H1 (cell line): ENCODE data around the gene FAM200B. TPM values are rescaled to one million over a fixed set of nuclear protein-coding genes. Genes with fewer than 3 reads are reported as not detected.

Experiments
- CTCF ChIA-PET: fragments of 300-600 bp; sonication (Branson Sonifier 250); formaldehyde crosslinking; loops from one replicate; lab custom pipeline; 2021; ENCODE audit not compliant: partially characterized antibody; lab: Charles Lee
- POLR2A ChIA-PET: fragments of 300-600 bp; sonication (Branson Sonifier 250); formaldehyde crosslinking; loops from one replicate; lab custom pipeline; 2021; ENCODE audit warnings: inconsistent platforms; ENCODE audit not compliant: partially characterized antibody; lab: Charles Lee
- DNase-seq, 2 experiments: peaks; one replicate each; pipeline versions ENCODE4 v3.0.0 to v3.0.0-alpha.2; 2010 to 2022; ENCODE audit warnings: low spot score in 2 of 2, low read depth in 1 of 2, mixed read lengths in 1 of 2
- FAIRE-seq: peaks from 2 replicates; lab custom pipeline; 2011; peaks lifted over from hg19 to GRCh38; lab: Jason Lieb, UNC
- H2AFZ ChIP-seq: 2 replicates; pipeline ENCODE4 v1.8.1; 2012; ENCODE audit warnings: low read length, inconsistent platforms
- H2AK5ac ChIP-seq: 2 replicates; pipeline ENCODE4 v1.6.1; 2013; ENCODE audit warnings: low read depth, low read length
- H2BK120ac ChIP-seq: replicated peaks from 2 replicates; pipeline ENCODE3; 2013; ENCODE audit warnings: low read depth, low read length, inconsistent platforms
- H2BK12ac ChIP-seq: 2 replicates; pipeline ENCODE4 v1.6.1; 2013; ENCODE audit warnings: low read depth, low read length
- H2BK15ac ChIP-seq: 2 replicates; pipeline ENCODE4 v1.6.1; 2013; ENCODE audit warnings: low read length
- H2BK20ac ChIP-seq: 2 replicates; pipeline ENCODE4 v1.6.1; 2013; ENCODE audit warnings: low read length
- H2BK5ac ChIP-seq: 2 replicates; pipeline ENCODE4 v1.6.1; 2013; ENCODE audit warnings: low read depth, low read length
- H3K14ac ChIP-seq: 2 replicates; pipeline ENCODE4 v1.6.1; 2013; ENCODE audit warnings: inconsistent platforms; ENCODE audit not compliant: insufficient read length
- H3K18ac ChIP-seq: 2 replicates; pipeline ENCODE4 v1.6.1; 2013; ENCODE audit warnings: low read length; ENCODE audit errors: extremely low read depth
- H3K23ac ChIP-seq: 2 replicates; pipeline ENCODE4 v1.6.1; 2013; ENCODE audit warnings: inconsistent platforms; ENCODE audit not compliant: insufficient read length
- H3K23me2 ChIP-seq: 2 replicates; pipeline ENCODE4 v1.6.1; 2013; ENCODE audit warnings: low read depth, low read length
- H3K27ac ChIP-seq: 2 replicates; pipeline ENCODE4 v1.6.1; 2011; ENCODE audit warnings: low read depth, low read length, inconsistent platforms
- H3K27me3 ChIP-seq, 4 experiments: replicated peaks in 1 of 4; 1 replicate in 1 of 4; 2 replicates in 3 of 4; pipeline versions ENCODE4 v1.6.1 to v1.8.1; 2011 to 2013; ENCODE audit warnings: low read length in 3 of 4, mild to moderate bottlenecking in 3 of 4, inconsistent platforms in 2 of 4, mixed read lengths in 2 of 4, moderate library complexity in 1 of 4; ENCODE audit not compliant: control insufficient read depth in 3 of 4, insufficient read depth in 3 of 4; ENCODE audit errors: extremely low read depth in 1 of 4
- H3K36me3 ChIP-seq, 4 experiments: 2 replicates each; pipeline versions ENCODE4 v1.6.1 to v1.8.1; 2011 to 2013; ENCODE audit warnings: mild to moderate bottlenecking in 4 of 4, low read length in 3 of 4, moderate library complexity in 2 of 4, control low read depth in 1 of 4, inconsistent platforms in 1 of 4; ENCODE audit not compliant: insufficient read depth in 4 of 4, control insufficient read depth in 2 of 4
- H3K4ac ChIP-seq: replicated peaks from 2 replicates; pipeline ENCODE3; 2013; ENCODE audit warnings: low read length, low read depth, mixed read lengths, inconsistent platforms; ENCODE audit not compliant: insufficient read length
- H3K4me1 ChIP-seq, 4 experiments: replicated peaks in 1 of 4; 1 replicate in 1 of 4; 2 replicates in 3 of 4; pipeline versions ENCODE4 v1.6.1 to v1.8.1; 2011 to 2013; ENCODE audit warnings: low read length in 3 of 4, inconsistent platforms in 2 of 4, mixed read lengths in 1 of 4; ENCODE audit not compliant: insufficient read depth in 4 of 4, control insufficient read depth in 3 of 4
- H3K4me2 ChIP-seq, 2 experiments: 2 replicates each; pipeline versions ENCODE4 v1.6.1 to v1.8.1; 2011 to 2013; ENCODE audit warnings: low read depth in 2 of 2, low read length in 2 of 2, control low read depth in 1 of 2, inconsistent platforms in 1 of 2, mild to moderate bottlenecking in 1 of 2; ENCODE audit not compliant: insufficient read depth in 1 of 2
- H3K4me3 ChIP-seq, 4 experiments: fragments of 200-600, 300-600 bp in 1 of 4; sonication (generic), shearing (Covaris generic), sonication (Bioruptor Twin) in 1 of 4; 2 replicates each; pipeline versions ENCODE4 v1.5.1 to v1.8.1; 2011 to 2016; ENCODE audit warnings: low read length in 4 of 4, low read depth in 3 of 4, control low read depth in 2 of 4, inconsistent platforms in 2 of 4, mild to moderate bottlenecking in 2 of 4, mixed read lengths in 1 of 4, moderate library complexity in 1 of 4; ENCODE audit not compliant: insufficient read depth in 2 of 4; ENCODE audit errors: extremely low read depth in 1 of 4
- H3K56ac ChIP-seq: replicated peaks from 2 replicates; pipeline ENCODE3; 2013; ENCODE audit warnings: low read depth, mild to moderate bottlenecking, mixed read lengths, low read length, inconsistent platforms; ENCODE audit not compliant: insufficient read length
- H3K79me1 ChIP-seq: 2 replicates; pipeline ENCODE4 v1.6.1; 2013; ENCODE audit warnings: low read depth, low read length, control low read depth
- H3K79me2 ChIP-seq, 2 experiments: 2 replicates each; pipeline versions ENCODE4 v1.6.1 to v1.8.1; 2012 to 2013; ENCODE audit warnings: low read length in 2 of 2, mild to moderate bottlenecking in 2 of 2, inconsistent platforms in 1 of 2; ENCODE audit not compliant: insufficient read depth in 2 of 2, control insufficient read depth in 1 of 2
- H3K9ac ChIP-seq, 4 experiments: replicated peaks in 1 of 4; 1 replicate in 1 of 4; 2 replicates in 3 of 4; pipeline versions ENCODE4 v1.6.1 to v1.8.1; 2011 to 2013; ENCODE audit warnings: low read depth in 3 of 4, low read length in 3 of 4, control low read depth in 2 of 4, mild to moderate bottlenecking in 2 of 4, moderate library complexity in 2 of 4, inconsistent platforms in 1 of 4; ENCODE audit errors: extremely low read depth in 1 of 4
- H3K9me3 ChIP-seq, 2 experiments: 2 replicates each; pipeline versions ENCODE4 v1.6.1 to v1.8.1; 2012 to 2013; ENCODE audit warnings: mild to moderate bottlenecking in 2 of 2, moderate library complexity in 2 of 2, control low read depth in 1 of 2, inconsistent platforms in 1 of 2, low read depth in 1 of 2, low read length in 1 of 2, mixed read lengths in 1 of 2; ENCODE audit not compliant: insufficient read depth in 2 of 2
- H4K20me1 ChIP-seq, 2 experiments: replicated peaks in 1 of 2; 2 replicates each; pipeline versions ENCODE3 to v1.8.1; 2011 to 2013; ENCODE audit warnings: inconsistent platforms in 2 of 2, low read length in 2 of 2, mild to moderate bottlenecking in 1 of 2; ENCODE audit not compliant: insufficient read depth in 2 of 2, control insufficient read depth in 1 of 2
- H4K5ac ChIP-seq: 2 replicates; pipeline ENCODE4 v1.6.1; 2013; ENCODE audit warnings: low read length, low read depth, mixed read lengths, inconsistent platforms; ENCODE audit not compliant: insufficient read length
- H4K8ac ChIP-seq: 2 replicates; pipeline ENCODE4 v1.8.0; 2013; ENCODE audit warnings: mild to moderate bottlenecking, moderate library complexity, low read length, inconsistent platforms; ENCODE audit not compliant: insufficient read depth; ENCODE audit errors: extremely low read depth
- H4K91ac ChIP-seq: replicated peaks from 2 replicates; pipeline ENCODE3; 2013; ENCODE audit warnings: low read length, mixed read lengths, inconsistent platforms; ENCODE audit not compliant: insufficient read length
- ASH2L ChIP-seq: fragments of 200-600, 300-600 bp; sonication (generic); IDR thresholded peaks from one replicate; pipeline ENCODE4 v1.7.1; 2017; ENCODE audit warnings: low read length
- BACH1 ChIP-seq: IDR thresholded peaks from 2 replicates; pipeline ENCODE4 v1.6.1; 2012; ENCODE audit warnings: low read length, improper control_type of control experiment
- CEBPB ChIP-seq: IDR thresholded peaks from 2 replicates; pipeline ENCODE4 v1.6.1; 2012; ENCODE audit warnings: low read depth, low read length
- CHD1 ChIP-seq: IDR thresholded peaks from 2 replicates; pipeline ENCODE4 v1.6.1; 2012; ENCODE audit warnings: low read depth, low read length, improper control_type of control experiment
- GTF2F1 ChIP-seq: IDR thresholded peaks from 2 replicates; pipeline ENCODE4 v1.6.1; 2012; ENCODE audit warnings: low read depth, low read length, improper control_type of control experiment, borderline replicate concordance
- HDAC6 ChIP-seq: IDR thresholded peaks from one replicate; pipeline ENCODE4 v1.7.1; 2012; ENCODE audit warnings: low read depth, mild to moderate bottlenecking, inconsistent platforms, low read length, moderate library complexity
- KDM4A ChIP-seq: IDR thresholded peaks from one replicate; pipeline ENCODE4 v1.7.1; 2012; ENCODE audit warnings: low read depth, mild to moderate bottlenecking, moderate library complexity, low read length, inconsistent platforms; ENCODE audit not compliant: severe bottlenecking
- PHF8 ChIP-seq: fragments of 200-600 bp; sonication (generic); conservative IDR thresholded peaks from 2 replicates; pipeline ENCODE4 v1.7.1; 2012; ENCODE audit warnings: low read depth, mild to moderate bottlenecking, inconsistent platforms, low read length, moderate library complexity
- POU5F1 ChIP-seq: IDR thresholded peaks from 2 replicates; pipeline ENCODE4 v1.6.1; 2011; ENCODE audit warnings: low read depth, mild to moderate bottlenecking, low read length, moderate library complexity
- SP1 ChIP-seq: IDR thresholded peaks from 2 replicates; pipeline ENCODE4 v1.6.1; 2011; ENCODE audit warnings: low read depth, low read length
- SRF ChIP-seq: IDR thresholded peaks from 2 replicates; pipeline ENCODE4 v1.6.1; 2011; ENCODE audit warnings: mild to moderate bottlenecking, low read depth, low read length, moderate library complexity
- TEAD4 ChIP-seq: IDR thresholded peaks from 2 replicates; pipeline ENCODE4 v1.6.1; 2012; ENCODE audit warnings: low read depth, low read length, inconsistent platforms, mixed read lengths
- WGBS, 2 experiments: shearing (Covaris generic) in 1 of 2; methylation state at CpG; one replicate each; pipeline versions ENCODE4 v1.1.6 to v1.1.7; 2013 to 2015; ENCODE audit warnings: low lambda C conversion rate in 2 of 2, mixed read lengths in 2 of 2, inconsistent platforms in 1 of 2, low coverage in 1 of 2, missing lambda C conversion rate in 1 of 2; ENCODE audit not compliant: insufficient replicate concordance in 2 of 2, insufficient coverage in 1 of 2, insufficient read length in 1 of 2; ENCODE audit errors: extremely low coverage in 1 of 2, missing lambda C conversion rate in 1 of 2; 5-methylcytosine and 5-hydroxymethylcytosine counted together
- polyA plus RNA-seq, 7 experiments: library from polyadenylated mRNA; depleted of rRNA in 3 of 7; stranded (reverse) in 5 of 7; unstranded in 2 of 7; fragments of >200 nt in 5 of 7; fragments of 200-250 nt in 2 of 7; gene quantifications; 1 replicate in 5 of 7; 2 replicates in 1 of 7; 4 replicates in 1 of 7; pipeline versions ENCODE4 v1.2.1 to v1.2.3, GENCODE V29; 2011 to 2013; ENCODE audit warnings: missing spikeins in 2 of 7, mixed read lengths in 2 of 7
- total RNA-seq: library from RNA; stranded (reverse); fragmentation: NEBNext Ultra II Directional; extraction: Animal tissue kit (Norgen Biotek cat#: 25700); gene quantifications from 2 replicates; pipeline ENCODE4 v1.2.1, GENCODE V29; 2021
- TF ChIP-seq, protein P1 (sequence below): IDR thresholded peaks from 2 replicates; pipeline ENCODE4 v1.6.1; 2012; ENCODE audit warnings: low read length, inconsistent platforms

FAM200B gene
- total and polyA plus RNA-seq, 2 of the 8 experiments (the other 6 are each of a cell fraction or from before 2014, with no cell fraction given) = 10.7 to 23.7 TPM

DNA sequence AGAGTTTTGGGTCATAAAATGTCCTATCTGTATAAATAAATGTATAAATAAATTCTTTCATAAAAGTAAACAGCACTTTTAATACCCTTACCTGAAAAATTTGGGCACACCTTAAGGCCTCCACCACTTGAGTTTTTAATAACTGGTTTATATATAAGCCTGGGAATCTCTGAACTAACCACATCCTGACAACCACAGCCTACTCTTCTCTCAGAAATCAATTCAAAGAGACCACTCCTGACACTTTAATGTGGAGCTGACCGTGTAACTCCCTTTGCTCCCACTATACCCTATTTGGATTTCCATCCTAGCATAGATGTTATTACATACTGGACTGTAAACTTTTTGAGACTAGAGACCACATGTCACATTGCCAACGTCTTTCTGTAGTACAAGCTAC is 30.0 kb upstream of the FAM200B start:
- no peak for DNase-seq
- Histone ChIP-seq H3K27ac (no peak overlapping the region), H3K79me1 (no peaks in the 10 kb centered on the region; the same call in 1 of the 2 replicates), H3K56ac (no peak overlapping the region), H3K18ac (no peak overlapping the region), H2BK5ac (no peak overlapping the region), H3K36me3 (no peaks in the 10 kb centered on the region), H4K20me1 (peaks cover 0 to 2% of the 10 kb centered on the region in 2 experiments), H3K27me3 (no peaks in the 10 kb centered on the region), H3K23ac (no peak overlapping the region), H3K9ac (no peak overlapping the region), H3K79me2 (peaks cover 6 to 74% of the 10 kb centered on the region in 2 experiments; a peak in 3 of 4 replicates), H4K91ac (no peak overlapping the region), H2BK20ac (no peak overlapping the region), H3K4ac (no peak overlapping the region), H2AFZ (no peak overlapping the region), H2BK12ac (no peak overlapping the region), H3K23me2 (peaks cover 7% of the 10 kb centered on the region), H3K4me3 (no peak overlapping the region), H4K8ac (no peak overlapping the region), H2BK15ac (no peak overlapping the region), H3K4me2 (no peak overlapping the region), H3K4me1 (peaks cover 2 to 11% (median 5%) of the 10 kb centered on the region in 4 experiments; a peak in 5 of 7 replicates), H2AK5ac (no peak overlapping the region), H4K5ac (no peak overlapping the region), H3K9me3 (no peaks in the 10 kb centered on the region), H2BK120ac (no peak overlapping the region), H3K14ac (peak overlapping the region; percentile 66)
- CTCF ChIA-PET = interaction anchor here (0.6 to 2.2 kb wide), 8 partner anchors 12 to 172 kb away, joined by 3 to 12 read pairs (median 4); partner anchors contain the start of gene FAM200B
- POLR2A ChIA-PET = interaction anchor here (0.5 to 6.9 kb wide), 3 partner anchors 14 to 279 kb away, joined by 3 to 52 read pairs (median 4); no protein-coding TSS in a partner anchor
- FAIRE-seq = no peak
- WGBS, 2 experiments = 88% methylated on average over 2 of the region's 2 CpGs; no CpG with 5 or more reads in 1 of the 2 experiments
- TF ChIP-seq CEBPB (no peak), ASH2L (no peak), POU5F1 (no peak), SP1 (no peak), KDM4A (no peak), PHF8 (no peak), TEAD4 (no peak), BACH1 (no peak), CHD1 (no peak), HDAC6 (no peak), SRF (no peak), GTF2F1 (no peak)
- TF ChIP-seq, protein P1, sequence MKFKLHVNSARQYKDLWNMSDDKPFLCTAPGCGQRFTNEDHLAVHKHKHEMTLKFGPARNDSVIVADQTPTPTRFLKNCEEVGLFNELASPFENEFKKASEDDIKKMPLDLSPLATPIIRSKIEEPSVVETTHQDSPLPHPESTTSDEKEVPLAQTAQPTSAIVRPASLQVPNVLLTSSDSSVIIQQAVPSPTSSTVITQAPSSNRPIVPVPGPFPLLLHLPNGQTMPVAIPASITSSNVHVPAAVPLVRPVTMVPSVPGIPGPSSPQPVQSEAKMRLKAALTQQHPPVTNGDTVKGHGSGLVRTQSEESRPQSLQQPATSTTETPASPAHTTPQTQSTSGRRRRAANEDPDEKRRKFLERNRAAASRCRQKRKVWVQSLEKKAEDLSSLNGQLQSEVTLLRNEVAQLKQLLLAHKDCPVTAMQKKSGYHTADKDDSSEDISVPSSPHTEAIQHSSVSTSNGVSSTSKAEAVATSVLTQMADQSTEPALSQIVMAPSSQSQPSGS = no peak
